HG03342 (cell line): ENCODE measurements around the gene LRRC8E.
"Not testable (repeated sequence)": the region's sequence is repeated elsewhere in the genome, so short reads cannot be mapped to it uniquely, and the experiment has no call there.

Source experiments
- ATAC-seq: cut with Tn5 transposase; IDR thresholded peaks from one replicate; pipeline ENCODE4 v1.9.1; 2021; ENCODE audit warnings: mild to moderate bottlenecking, moderate library complexity; ENCODE audit not compliant: unreplicated experiment

LRRC8E gene

GRCh38 chr19:7928741-7929701, 40.7 kb downstream of the LRRC8E start:
- no peak for ATAC-seq

- not testable (repeated sequence) for ATAC-seq
Observed at GRCh38 chr19:7930030-7930429, 41.7 kb downstream of the LRRC8E start.

GRCh38 chr19:7930765-7931164, 42.5 kb downstream of the LRRC8E start:
- no peak for ATAC-seq

GRCh38 chr19:7931221-7932061, 43.1 kb downstream of the LRRC8E start:
- ATAC-seq: no peak

GRCh38 chr19:7932276-7932929, 44.1 kb downstream of the LRRC8E start:
- no peak for ATAC-seq

- no peak for ATAC-seq
Observed at GRCh38 chr19:7932930-7933300, 44.6 kb downstream of the LRRC8E start.

GRCh38 chr19:7933411-7933810, 45.1 kb downstream of the LRRC8E start:
- ATAC-seq: no peak

GRCh38 chr19:7933828-7934725, 45.8 kb downstream of the LRRC8E start:
- ATAC-seq: no peak

- ATAC-seq: no peak
Observed at GRCh38 chr19:7934766-7935165, 46.5 kb downstream of the LRRC8E start.

GRCh38 chr19:7940841-7941240, 52.5 kb downstream of the LRRC8E start:
- no peak for ATAC-seq

GRCh38 chr19:7941895-7942596, 53.7 kb downstream of the LRRC8E start:
- no peak for ATAC-seq

- no peak for ATAC-seq
Observed at GRCh38 chr19:7942981-7943443, 54.7 kb downstream of the LRRC8E start.

- ATAC-seq: peak; percentile 94
Observed at GRCh38 chr19:7943444-7944176, 55.3 kb downstream of the LRRC8E start, which contains the start of gene TIMM44. TIMM44 (minus strand) TSS chr19:7943666; CDS start chr19:7943651, 15 bp downstream.

GRCh38 chr19:7944177-7944761, 56.0 kb downstream of the LRRC8E start:
- peak; percentile 22 for ATAC-seq

GRCh38 chr19:7947939-7948338, 59.6 kb downstream of the LRRC8E start:
- no peak for ATAC-seq
